ENCODE results near the gene LIMK1.
"Not testable (repeated sequence)": the region's sequence is repeated elsewhere in the genome, so short reads cannot be mapped to it uniquely, and the experiment has no call there.

The LIMK1 gene

GRCh38 chr7:74129887-74130286 lies 46.3 kb downstream of the LIMK1 start:
- DNase-seq: no peak

DNA sequence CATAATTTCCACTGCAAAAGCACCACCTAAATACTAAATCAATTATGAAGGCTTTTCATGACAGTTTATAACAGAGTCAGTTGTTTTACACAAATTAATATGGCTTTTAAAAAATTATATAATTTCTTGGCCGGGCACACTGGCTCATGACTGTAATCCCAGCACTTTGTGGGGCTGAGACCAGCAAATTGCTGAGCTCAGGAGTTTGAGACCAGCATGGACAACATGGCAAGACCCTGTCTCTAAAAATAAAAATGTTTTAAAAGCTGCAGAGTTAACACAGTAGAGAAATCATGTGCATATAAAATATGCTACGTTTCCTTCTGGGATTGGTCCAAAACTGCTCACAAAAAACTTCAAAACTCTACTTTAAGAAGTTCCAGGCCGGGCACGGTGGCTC lies 46.9 kb downstream of the LIMK1 start:
- no peak for DNase-seq

- peak; percentile 2 for DNase-seq
Observed at GRCh38 chr7:74134117-74134620, 50.6 kb downstream of the LIMK1 start.

- peak; percentile 48 for DNase-seq
Observed at GRCh38 chr7:74138334-74138867, 54.8 kb downstream of the LIMK1 start.

GRCh38 chr7:74138945-74139843 lies 55.6 kb downstream of the LIMK1 start:
- no peak for DNase-seq

- DNase-seq: no peak
Observed at GRCh38 chr7:74141705-74142104, 58.1 kb downstream of the LIMK1 start.

- DNase-seq: no peak
Observed at GRCh38 chr7:74143383-74143782, 59.8 kb downstream of the LIMK1 start.

DNA sequence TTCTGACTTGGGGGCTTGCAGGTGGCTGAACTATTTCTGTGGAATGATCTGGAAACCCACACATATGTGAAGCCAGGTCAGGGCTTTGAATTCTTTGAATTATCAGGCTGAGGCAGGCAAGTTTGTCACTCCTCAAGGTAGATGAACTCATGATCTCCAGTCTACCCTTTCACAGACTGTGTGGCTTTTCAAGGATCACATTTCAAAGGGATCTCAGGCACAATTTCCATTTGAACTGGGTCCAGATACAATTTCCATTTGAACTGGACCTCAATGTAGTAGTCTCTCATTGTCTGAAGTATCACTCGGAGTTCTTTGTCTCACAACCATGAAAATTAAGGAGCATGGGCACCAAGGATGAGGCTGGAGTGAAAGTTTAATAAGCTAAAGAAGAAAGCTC lies 64.9 kb downstream of the LIMK1 start:
- no peak for DNase-seq

DNA sequence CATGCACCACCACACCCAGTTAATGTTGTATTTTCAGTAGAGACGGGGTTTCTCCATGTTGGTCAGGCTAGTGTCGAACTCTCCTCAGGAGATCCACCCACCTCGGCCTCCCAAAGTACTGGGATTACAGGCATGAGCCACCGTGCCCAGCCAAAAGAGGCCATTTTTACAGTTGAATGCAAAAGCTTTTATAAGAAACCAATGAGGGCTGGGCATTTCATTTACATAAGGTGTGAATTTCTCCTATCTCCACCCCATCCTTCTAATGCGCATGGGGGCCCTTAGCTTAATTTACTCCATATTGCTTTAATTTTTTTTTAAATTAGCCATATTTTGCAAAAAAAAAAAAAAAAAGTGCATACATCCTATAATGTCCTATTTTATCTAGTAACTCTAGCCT lies 65.5 kb downstream of the LIMK1 start:
- no peak for DNase-seq

DNA sequence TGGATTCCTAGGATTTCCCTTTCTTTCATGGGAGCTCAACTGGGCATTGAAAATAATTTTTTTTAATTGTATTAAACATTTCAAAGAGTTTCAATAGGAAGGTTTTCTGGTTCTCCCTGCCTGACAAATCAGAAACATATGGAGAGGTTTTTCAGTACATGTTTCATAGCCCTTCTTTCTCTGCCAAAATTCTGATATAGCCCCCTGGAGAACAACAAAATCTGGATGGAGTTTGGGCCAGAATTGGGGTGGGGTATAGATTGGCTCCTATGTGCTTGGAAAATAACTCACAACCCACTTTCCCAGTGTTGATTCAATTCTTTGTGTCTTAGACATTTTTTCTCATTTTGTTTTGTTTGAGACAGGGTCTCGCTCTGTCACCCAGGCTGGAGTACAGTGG lies 66.0 kb downstream of the LIMK1 start:
- DNase-seq: no peak

DNA sequence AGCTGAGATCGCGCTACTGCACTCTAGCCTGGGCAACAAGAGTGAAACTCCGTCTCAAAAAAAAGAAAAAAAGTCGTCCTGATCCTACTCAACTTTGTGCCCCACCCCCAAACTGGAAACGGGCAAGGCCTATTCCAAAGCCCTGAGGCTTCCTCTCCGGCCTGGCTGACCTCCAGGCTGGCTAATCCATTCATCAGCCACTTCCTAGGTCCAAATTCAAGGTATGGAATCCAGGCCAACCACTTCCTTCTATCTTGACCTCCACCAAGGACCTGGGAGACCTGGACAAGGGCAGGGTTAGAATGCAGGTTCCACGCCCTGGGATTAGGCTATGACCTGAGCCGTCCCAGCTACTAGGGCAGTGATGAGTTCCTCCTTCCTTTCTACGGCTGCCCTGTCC lies 70.1 kb downstream of the LIMK1 start:
- DNase-seq: no peak

GRCh38 chr7:74155810-74156395 lies 72.3 kb downstream of the LIMK1 start:
- no peak for DNase-seq

DNA sequence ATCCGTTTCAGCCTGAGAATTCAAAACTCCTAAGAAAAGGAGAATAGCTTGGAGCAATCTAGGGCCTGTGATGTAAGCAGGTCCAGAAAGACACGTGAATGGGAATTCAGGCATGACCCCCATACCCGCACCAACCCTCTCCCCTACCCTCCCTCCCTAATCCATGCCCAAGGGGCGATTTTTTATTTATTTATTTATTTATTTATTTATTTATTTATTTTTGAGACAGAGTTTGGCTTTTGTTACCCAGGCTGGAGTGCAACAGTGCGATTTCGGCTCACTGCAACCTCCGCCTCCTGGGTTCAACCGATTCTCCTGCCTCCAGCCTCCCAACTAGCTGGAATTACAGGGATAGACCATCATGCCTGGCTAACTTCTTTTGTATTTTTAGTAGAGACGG lies 74.0 kb downstream of the LIMK1 start:
- no peak for DNase-seq

- DNase-seq: no peak
Observed at GRCh38 chr7:74164985-74165456, 81.4 kb downstream of the LIMK1 start.

GRCh38 chr7:74165867-74166593 lies 82.4 kb downstream of the LIMK1 start:
- no peak for DNase-seq

- DNase-seq: not testable (repeated sequence)
Observed at GRCh38 chr7:74167324-74167723, 83.7 kb downstream of the LIMK1 start.

All from CD4-positive, alpha-beta T cell treated with Interleukin-17A for 1 hour (primary cell).